Measurements from ENCODE around the gene JAKMIP2.

The JAKMIP2 gene

DNA sequence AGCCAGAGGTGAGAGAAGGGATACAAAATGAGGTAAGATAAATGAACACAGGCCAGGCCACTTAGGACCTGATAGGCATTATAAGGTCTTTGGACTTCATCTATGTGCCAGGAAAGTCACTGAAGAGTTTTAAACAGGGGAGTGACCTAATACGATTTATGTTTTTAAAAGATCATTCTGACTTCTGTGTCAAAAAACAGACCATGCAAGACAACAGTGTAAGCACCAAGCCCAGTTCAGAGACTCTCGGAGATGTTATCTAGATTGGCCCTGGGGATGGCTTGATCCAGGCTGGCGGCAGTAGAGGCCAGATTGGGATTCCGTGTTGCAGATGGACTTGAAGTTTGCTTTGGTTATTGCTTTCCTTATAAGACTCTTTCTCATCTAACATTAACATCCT is 229.6 kb downstream of the JAKMIP2 start:
- no peak for DNase-seq

DNA sequence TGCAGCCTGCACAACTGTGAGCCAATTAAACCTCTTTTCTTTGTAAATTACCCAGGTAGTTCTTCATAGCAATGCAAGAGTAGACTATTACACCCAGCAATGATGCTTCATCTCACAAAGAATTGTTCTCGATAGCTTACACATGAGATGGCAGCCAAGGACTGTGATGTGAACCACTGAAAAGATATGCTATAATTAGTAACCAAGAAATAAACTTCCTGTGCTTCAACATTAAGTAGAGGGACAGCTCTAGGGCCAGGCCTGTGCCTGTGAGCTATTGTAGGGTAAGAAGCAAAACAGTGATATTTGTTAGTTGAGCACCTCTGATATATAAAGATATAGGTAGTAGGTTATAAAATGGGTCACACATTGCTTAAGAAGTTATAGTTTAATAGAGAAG is 230.9 kb downstream of the JAKMIP2 start:
- DNase-seq = no peak

DNA sequence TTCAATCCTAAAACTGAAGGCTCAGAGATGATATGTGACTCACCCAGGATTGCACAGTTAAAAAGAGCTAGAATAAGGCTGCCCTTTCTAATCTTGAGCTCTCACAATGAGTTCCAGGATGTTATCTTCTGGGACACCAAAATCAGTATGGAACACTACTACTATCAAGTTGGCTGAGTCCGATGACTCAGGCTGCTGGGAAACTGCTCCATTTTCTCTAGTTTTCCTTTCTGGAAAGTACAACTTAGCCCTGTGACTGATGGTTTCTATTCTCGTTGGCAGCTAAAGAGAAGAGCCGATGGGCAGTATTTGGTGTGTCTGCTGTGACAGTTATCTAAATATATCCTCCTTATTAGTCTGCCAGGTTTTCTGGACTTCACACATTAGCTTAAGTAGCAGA is 234.8 kb downstream of the JAKMIP2 start:
- DNase-seq = no peak

DNA sequence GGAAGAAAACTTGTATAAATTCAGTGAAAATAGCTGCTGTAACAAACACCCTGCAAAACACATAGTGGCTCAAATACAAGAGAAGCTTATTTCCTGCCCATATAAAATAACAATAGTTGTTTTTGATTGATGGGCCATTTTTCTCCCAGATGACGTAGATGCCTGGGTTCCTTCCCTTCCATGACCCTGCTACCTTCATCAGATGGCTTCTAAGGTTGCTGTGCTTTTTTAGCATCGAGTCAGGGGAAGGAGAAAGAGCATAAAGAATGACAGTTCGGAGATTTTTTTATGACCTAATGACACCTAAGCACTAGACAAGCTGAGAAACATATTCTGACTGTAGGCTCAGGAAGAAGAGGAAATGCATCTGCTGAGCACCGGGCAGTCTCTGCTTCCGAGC is 238.0 kb downstream of the JAKMIP2 start:
- DNase-seq = no peak

DNA sequence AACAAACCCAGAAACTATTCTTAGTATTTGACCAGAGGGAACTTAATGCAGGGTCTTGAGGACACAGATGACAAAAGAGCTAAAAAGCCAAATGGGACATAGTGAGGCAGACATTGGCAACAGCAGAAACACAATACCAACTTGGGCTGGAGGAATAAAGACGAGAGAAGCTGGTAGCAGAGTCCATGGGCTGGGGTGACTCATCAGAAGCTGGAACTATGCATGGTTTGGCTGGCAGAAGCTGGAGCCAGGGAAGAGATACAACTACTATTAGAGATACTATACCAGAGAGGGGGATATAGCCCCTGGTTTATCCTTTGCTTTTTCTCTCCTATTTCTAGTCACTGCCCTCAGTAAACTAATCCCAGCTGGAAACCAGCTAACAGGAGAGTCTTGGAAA is 243.5 kb downstream of the JAKMIP2 start:
- no peak for DNase-seq

DNA sequence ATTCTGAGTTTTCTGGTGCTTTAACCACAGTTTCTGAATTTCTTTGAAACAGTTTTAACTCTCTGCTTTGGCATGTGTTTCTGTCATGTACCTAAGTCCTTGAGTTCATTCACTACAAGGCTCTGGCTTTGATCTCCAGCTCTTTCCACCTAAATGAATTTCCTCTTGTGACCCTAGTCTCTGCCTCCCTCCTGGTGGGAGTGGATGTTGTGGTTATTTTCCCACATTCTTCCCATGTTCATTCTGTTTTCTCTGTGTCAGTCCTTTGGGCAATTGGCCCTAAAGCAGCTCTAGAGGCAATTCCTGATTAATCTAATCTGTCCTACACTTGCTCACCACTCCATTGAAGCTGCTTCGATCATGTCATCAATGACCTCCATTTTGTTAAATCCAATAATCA is 244.3 kb downstream of the JAKMIP2 start:
- DNase-seq = no peak

Data from CD4-positive, alpha-beta T cell treated with Interleukin-10 for 1 hour (primary cell).